Measurements from ENCODE around the gene RNF31. TPM values are rescaled to one million over a fixed set of nuclear protein-coding genes. Genes with fewer than 3 reads are reported as not detected.

Gene RNF31
- total RNA-seq, 4 donors from 2014 or later = 17.7 to 106 (median 57.9) TPM

DNA sequence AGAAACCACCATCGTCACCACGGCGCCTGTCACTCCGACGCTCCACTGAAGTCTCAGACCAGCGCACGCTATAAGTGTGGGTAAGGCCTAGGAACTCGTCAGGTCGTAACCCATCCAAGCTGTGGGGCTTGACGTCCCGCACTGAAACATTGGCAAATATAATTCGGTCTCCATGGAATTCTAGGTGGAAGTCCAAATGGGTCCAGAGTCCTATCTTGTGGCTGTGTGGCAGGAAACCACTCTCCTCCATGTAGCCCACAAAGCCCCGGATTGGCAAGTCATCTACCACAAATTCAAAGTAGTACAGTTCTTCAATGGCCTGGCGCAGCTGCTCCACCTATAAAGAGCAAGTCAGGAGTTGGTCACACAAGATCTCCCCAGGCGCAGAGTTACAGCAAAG is 45.6 kb downstream of the RNF31 start:
- no peak for DNase-seq
- Histone ChIP-seq H3K9me3 (no peaks in the 10 kb centered on the region), H3K4me1 (no peaks in the 10 kb centered on the region), H3K4me3 (no peak overlapping the region), H3K27ac (no peak overlapping the region), H3K36me3 (no peaks in the 10 kb centered on the region), H3K27me3 (no peaks in the 10 kb centered on the region)
- TF ChIP-seq POLR2A (IDR thresholded peaks at IDR 0.05) = no peak
- TF ChIP-seq, protein P1, sequence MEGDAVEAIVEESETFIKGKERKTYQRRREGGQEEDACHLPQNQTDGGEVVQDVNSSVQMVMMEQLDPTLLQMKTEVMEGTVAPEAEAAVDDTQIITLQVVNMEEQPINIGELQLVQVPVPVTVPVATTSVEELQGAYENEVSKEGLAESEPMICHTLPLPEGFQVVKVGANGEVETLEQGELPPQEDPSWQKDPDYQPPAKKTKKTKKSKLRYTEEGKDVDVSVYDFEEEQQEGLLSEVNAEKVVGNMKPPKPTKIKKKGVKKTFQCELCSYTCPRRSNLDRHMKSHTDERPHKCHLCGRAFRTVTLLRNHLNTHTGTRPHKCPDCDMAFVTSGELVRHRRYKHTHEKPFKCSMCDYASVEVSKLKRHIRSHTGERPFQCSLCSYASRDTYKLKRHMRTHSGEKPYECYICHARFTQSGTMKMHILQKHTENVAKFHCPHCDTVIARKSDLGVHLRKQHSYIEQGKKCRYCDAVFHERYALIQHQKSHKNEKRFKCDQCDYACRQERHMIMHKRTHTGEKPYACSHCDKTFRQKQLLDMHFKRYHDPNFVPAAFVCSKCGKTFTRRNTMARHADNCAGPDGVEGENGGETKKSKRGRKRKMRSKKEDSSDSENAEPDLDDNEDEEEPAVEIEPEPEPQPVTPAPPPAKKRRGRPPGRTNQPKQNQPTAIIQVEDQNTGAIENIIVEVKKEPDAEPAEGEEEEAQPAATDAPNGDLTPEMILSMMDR (IDR thresholded peaks at IDR 0.05) = no peak
- intact Hi-C loops (cut with DNase I; ENCODE audit: low total_unique reads) = no loop called here

DNA sequence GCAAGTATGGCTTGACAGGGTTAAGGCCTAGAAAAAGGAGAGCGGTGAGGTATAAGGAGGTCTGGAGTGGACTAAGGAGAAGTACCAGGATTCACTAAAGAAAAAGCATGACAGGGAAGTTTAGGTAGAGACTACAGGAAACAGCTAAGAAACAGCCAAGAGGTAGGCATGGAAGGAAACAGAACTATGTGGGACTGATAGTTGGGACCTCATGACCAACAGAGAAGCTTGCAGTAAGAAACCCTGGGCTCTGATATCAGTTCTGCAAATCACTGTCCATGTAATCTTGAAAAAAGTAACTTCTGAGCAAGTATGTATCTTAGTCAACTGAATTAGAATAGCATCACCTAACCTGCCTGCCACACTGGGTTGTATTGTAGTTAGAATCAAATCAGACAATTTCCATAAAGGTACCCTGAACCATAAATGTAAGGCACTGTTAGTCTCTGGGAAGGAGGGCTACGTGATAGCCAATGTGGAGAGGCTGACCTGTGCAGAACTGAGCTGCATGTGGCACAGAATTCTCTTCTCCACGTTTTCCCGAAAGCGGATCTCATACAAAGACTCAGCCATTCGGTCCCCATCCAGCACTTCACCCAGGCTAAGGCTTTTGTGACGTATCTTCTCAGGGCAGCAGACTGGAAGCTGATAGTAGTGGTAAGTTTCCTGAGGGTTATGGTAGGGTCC is 47.0 kb downstream of the RNF31 start:
- no peak for DNase-seq
- Histone ChIP-seq H3K36me3 (no peaks in the 10 kb centered on the region), H3K27ac (peak overlapping the region; percentile 94 to 95), H3K27me3 (no peaks in the 10 kb centered on the region), H3K4me1 (no peaks in the 10 kb centered on the region), H3K4me3 (peak overlapping the region; percentile 77 to 91), H3K9me3 (no peaks in the 10 kb centered on the region)
- intact Hi-C loops (cut with DNase I; ENCODE audit: low total_unique reads) = no loop called here
- TF ChIP-seq POLR2A (IDR thresholded peaks at IDR 0.05) = no peak
- TF ChIP-seq, protein P1 (IDR thresholded peaks at IDR 0.05) = no peak

GRCh38 chr14:24194873-24195185 is 47.5 kb downstream of the RNF31 start:
- no peak for DNase-seq
- intact Hi-C loops (cut with DNase I; ENCODE audit: low total_unique reads) = no loop called here
- TF ChIP-seq, protein P1 (IDR thresholded peaks at IDR 0.05) = no peak
- no peak for TF ChIP-seq POLR2A (IDR thresholded peaks at IDR 0.05)
- Histone ChIP-seq H3K27me3 (no peaks in the 10 kb centered on the region), H3K4me3 (peak overlapping the region; percentile 77 to 91), H3K27ac (peak overlapping the region; percentile 94 to 95), H3K36me3 (no peaks in the 10 kb centered on the region), H3K9me3 (no peaks in the 10 kb centered on the region), H3K4me1 (no peaks in the 10 kb centered on the region)

- intact Hi-C loops (cut with DNase I; ENCODE audit: low total_unique reads) = no loop called here
These were observed 48.1 kb downstream of the RNF31 start, which contains the start of gene TM9SF1 for GRCh38 chr14:24195186-24196070. Gene TM9SF1, minus strand, starts transcription at chr14:24195441. Its CDS starts 422 bp downstream, at chr14:24195019.

More at GRCh38 chr14:24195186-24196070, 48.1 kb downstream of the RNF31 start, which contains the start of gene TM9SF1:
- peak; percentile 85 to 89 for DNase-seq
- Histone ChIP-seq H3K4me3 (peak within 1 kb of the TSS; percentile 77 to 91), H3K9me3 (no peaks in the 10 kb centered on the region), H3K27me3 (no peaks in the 10 kb centered on the region), H3K4me1 (no peaks in the 10 kb centered on the region), H3K36me3 (no peaks in the 10 kb centered on the region), H3K27ac (peak within 1 kb of the TSS; percentile 94 to 95)
- TF ChIP-seq, protein P1 (IDR thresholded peaks at IDR 0.05) = peak in 1 of 4 experiments; percentile 22
- peak; percentile 65 to 69 for TF ChIP-seq POLR2A (IDR thresholded peaks at IDR 0.05)
